IMR-90 (cell line): ENCODE data around the gene EXOC6B. TPM values are rescaled to one million over a fixed set of nuclear protein-coding genes. Genes with fewer than 3 reads are reported as not detected.

Experiments
- ATAC-seq: fragments of 200-7000 bp; cut with Tn5 transposase; 2 replicates; pipeline ENCODE4 v1.9.1; 2020; ENCODE audit warnings: low read depth, mild to moderate bottlenecking, moderate library complexity
- BruUV-seq: library from RNA; stranded (reverse); fragments of 400-500 nt; replicated peaks from 2 replicates; lab custom pipeline; 2021; lab: Mats Ljungman, UMichigan
- CTCF ChIA-PET: fragments of 300-600 bp; formaldehyde crosslinking; extraction: SDS; loops from one replicate; lab custom pipeline; 2021; ENCODE audit warnings: antibody characterized with exemption; lab: Yijun Ruan, JAX
- POLR2A ChIA-PET: fragments of 300-600 bp; sonication (Branson Sonifier 250); formaldehyde crosslinking; loops from one replicate; lab custom pipeline; 2022; ENCODE audit warnings: antibody characterized with exemption; ENCODE audit not compliant: unreplicated experiment; lab: Charles Lee
- DNase-seq: peaks from one replicate; pipeline ENCODE4 v3.0.0; 2013
- H2AFZ ChIP-seq: replicated peaks from 2 replicates; pipeline ENCODE3; 2013; ENCODE audit warnings: low read length, mild to moderate bottlenecking; ENCODE audit not compliant: poor library complexity
- H2AK5ac ChIP-seq: 2 replicates; pipeline ENCODE4 v1.6.1; 2013; ENCODE audit warnings: low read depth, low read length, inconsistent platforms
- H2AK9ac ChIP-seq: replicated peaks from 2 replicates; pipeline ENCODE3; 2013; ENCODE audit warnings: mild to moderate bottlenecking, low read depth, low read length, moderate library complexity; ENCODE audit not compliant: poor library complexity
- H2BK120ac ChIP-seq: 2 replicates; pipeline ENCODE4 v1.6.1; 2013; ENCODE audit warnings: low read depth, low read length, inconsistent platforms
- H2BK15ac ChIP-seq: 3 replicates; pipeline ENCODE4 v1.6.1; 2013; ENCODE audit warnings: low read depth, low read length, inconsistent platforms
- H2BK20ac ChIP-seq: 2 replicates; pipeline ENCODE4 v1.6.1; 2013; ENCODE audit warnings: low read depth, mild to moderate bottlenecking, inconsistent platforms, low read length, moderate library complexity
- H2BK5ac ChIP-seq: 2 replicates; pipeline ENCODE4 v1.6.1; 2013; ENCODE audit warnings: mild to moderate bottlenecking, low read depth, low read length, inconsistent platforms; ENCODE audit not compliant: poor library complexity, severe bottlenecking
- H3K14ac ChIP-seq: replicated peaks from 2 replicates; pipeline ENCODE4 v1.6.1; 2013; ENCODE audit warnings: low read depth, low read length, inconsistent platforms
- H3K18ac ChIP-seq: 2 replicates; pipeline ENCODE4 v1.6.1; 2013; ENCODE audit warnings: low read depth, low read length, control low read depth
- H3K23ac ChIP-seq: 2 replicates; pipeline ENCODE4 v1.6.1; 2013; ENCODE audit warnings: low read depth, low read length, inconsistent platforms
- H3K27ac ChIP-seq: 2 replicates; pipeline ENCODE4 v1.5.1; 2013; ENCODE audit warnings: mild to moderate bottlenecking, control low read depth, low read length; ENCODE audit not compliant: insufficient read depth
- H3K27me3 ChIP-seq: 2 replicates; pipeline ENCODE4 v1.6.1; 2013; ENCODE audit warnings: low read length; ENCODE audit not compliant: control insufficient read depth, insufficient read depth
- H3K36me3 ChIP-seq: 2 replicates; pipeline ENCODE4 v1.6.1; 2013; ENCODE audit warnings: low read length, mixed read lengths; ENCODE audit not compliant: control insufficient read depth, insufficient read depth
- H3K4ac ChIP-seq: 2 replicates; pipeline ENCODE4 v1.6.1; 2013; ENCODE audit warnings: low read depth, low read length, inconsistent platforms
- H3K4me1 ChIP-seq: 2 replicates; pipeline ENCODE4 v1.6.1; 2013; ENCODE audit warnings: low read length, mixed read lengths; ENCODE audit not compliant: control insufficient read depth, insufficient read depth
- H3K4me2 ChIP-seq: 2 replicates; pipeline ENCODE4 v1.6.1; 2013; ENCODE audit warnings: low read depth, mild to moderate bottlenecking, control low read depth, low read length, moderate library complexity
- H3K4me3 ChIP-seq: 2 replicates; pipeline ENCODE4 v1.5.1; 2013; ENCODE audit warnings: low read depth, mild to moderate bottlenecking, control low read depth, low read length, moderate library complexity; ENCODE audit not compliant: insufficient read depth
- H3K56ac ChIP-seq: 2 replicates; pipeline ENCODE4 v1.6.1; 2013; ENCODE audit warnings: low read length, inconsistent platforms; ENCODE audit not compliant: insufficient read depth; ENCODE audit errors: extremely low read depth
- H3K79me1 ChIP-seq, 2 experiments: 2 replicates each; pipeline ENCODE4 v1.6.1; 2013; ENCODE audit warnings: low read length in 2 of 2, inconsistent platforms in 1 of 2, low read depth in 1 of 2
- H3K9ac ChIP-seq: 2 replicates; pipeline ENCODE4 v1.6.1; 2013; ENCODE audit warnings: low read depth, low read length, control low read depth
- H3K9me1 ChIP-seq: 2 replicates; pipeline ENCODE4 v1.6.1; 2013; ENCODE audit warnings: low read length, inconsistent platforms; ENCODE audit not compliant: insufficient read depth
- H3K9me3 ChIP-seq: 2 replicates; pipeline ENCODE4 v1.6.1; 2013; ENCODE audit warnings: low read length; ENCODE audit not compliant: control insufficient read depth, insufficient read depth
- H4K20me1 ChIP-seq: 2 replicates; pipeline ENCODE4 v1.6.1; 2013; ENCODE audit warnings: low read length, inconsistent platforms; ENCODE audit not compliant: insufficient read depth
- H4K5ac ChIP-seq: 2 replicates; pipeline ENCODE4 v1.6.1; 2013; ENCODE audit warnings: mild to moderate bottlenecking, low read depth, low read length, control low read depth
- H4K8ac ChIP-seq, 2 experiments: 2 replicates each; pipeline ENCODE4 v1.6.1; 2013; ENCODE audit warnings: low read depth in 2 of 2, low read length in 2 of 2, control low read depth in 1 of 2, inconsistent platforms in 1 of 2
- H4K91ac ChIP-seq: 2 replicates; pipeline ENCODE4 v1.6.1; 2013; ENCODE audit warnings: low read depth, low read length, inconsistent platforms; ENCODE audit not compliant: insufficient read depth
- BHLHE40 ChIP-seq: fragments of 150-350 bp; IDR thresholded peaks from 2 replicates; pipeline ENCODE4 v1.6.1; 2016; ENCODE audit warnings: mild to moderate bottlenecking, low read depth, low read length
- CEBPB ChIP-seq: IDR thresholded peaks from 2 replicates; pipeline ENCODE4 v1.6.1; 2012; ENCODE audit warnings: low read depth, low read length, improper control_type of control experiment
- CHD1 ChIP-seq: IDR thresholded peaks from 2 replicates; pipeline ENCODE4 v1.6.1; 2012; ENCODE audit warnings: low read depth, low read length, improper control_type of control experiment
- CTCF ChIP-seq: conservative IDR thresholded peaks from 2 replicates; pipeline ENCODE4 v1.5.1; 2012; ENCODE audit warnings: mild to moderate bottlenecking, low read depth, low read length, improper control_type of control experiment
- ELK1 ChIP-seq: fragments of 150-350 bp; IDR thresholded peaks from 2 replicates; pipeline ENCODE4 v1.6.1; 2016; ENCODE audit warnings: low read depth, mild to moderate bottlenecking, low read length, moderate library complexity, borderline replicate concordance
- FOS ChIP-seq: fragments of 150-350 bp; IDR thresholded peaks from 2 replicates; pipeline ENCODE4 v1.6.1; 2016; ENCODE audit warnings: low read depth, low read length
- MAFK ChIP-seq: IDR thresholded peaks from 2 replicates; pipeline ENCODE4 v1.6.1; 2012; ENCODE audit warnings: low read depth, low read length, improper control_type of control experiment
- MAZ ChIP-seq: IDR thresholded peaks from 2 replicates; pipeline ENCODE4 v1.6.1; 2012; ENCODE audit warnings: low read depth, mild to moderate bottlenecking, low read length, improper control_type of control experiment, moderate library complexity, borderline replicate concordance
- MXI1 ChIP-seq: IDR thresholded peaks from 2 replicates; pipeline ENCODE4 v1.6.1; 2012; ENCODE audit warnings: low read depth, mild to moderate bottlenecking, low read length, moderate library complexity, borderline replicate concordance
- NFE2L2 ChIP-seq: fragments of 150-350 bp; IDR thresholded peaks from 2 replicates; pipeline ENCODE4 v1.6.1; 2016; ENCODE audit warnings: low read depth, mild to moderate bottlenecking, low read length
- POLR2A ChIP-seq: IDR thresholded peaks from 2 replicates; pipeline ENCODE4 v1.6.1; 2012; ENCODE audit warnings: mild to moderate bottlenecking, low read depth, low read length
- RAD21 ChIP-seq: IDR thresholded peaks from 2 replicates; pipeline ENCODE4 v1.6.1; 2012; ENCODE audit warnings: low read length, improper control_type of control experiment
- RCOR1 ChIP-seq: IDR thresholded peaks from 2 replicates; pipeline ENCODE4 v1.6.1; 2012; ENCODE audit warnings: mild to moderate bottlenecking, low read length, improper control_type of control experiment; ENCODE audit not compliant: insufficient replicate concordance
- RFX5 ChIP-seq: IDR thresholded peaks from 2 replicates; pipeline ENCODE4 v1.8.0; 2012; ENCODE audit warnings: low read depth, mild to moderate bottlenecking, low read length, moderate library complexity
- SMC3 ChIP-seq: fragments of 150-350 bp; IDR thresholded peaks from 2 replicates; pipeline ENCODE4 v1.6.1; 2016; ENCODE audit warnings: low read depth, mild to moderate bottlenecking, antibody characterized with exemption, low read length, moderate library complexity
- WGBS, 2 experiments: methylation state at CpG; one replicate each; pipeline versions ENCODE4 v1.1.5 to v1.1.7; 2013; ENCODE audit warnings: missing lambda C conversion rate in 2 of 2; ENCODE audit not compliant: insufficient read length in 1 of 2; ENCODE audit errors: extremely low coverage in 2 of 2; 5-methylcytosine and 5-hydroxymethylcytosine counted together
- dilution Hi-C: fragments of 300-500 bp; cut with HindIII; formaldehyde crosslinking; loops from one replicate; pipeline ENCODE4 v1.14.3; 2018; ENCODE audit warnings: low sequenced_read_pairs; ENCODE audit not compliant: unreplicated experiment
- in situ Hi-C: fragments of 300-500 bp; cut with MboI; formaldehyde crosslinking; loops from 3 replicates; pipeline ENCODE4 v1.14.3; 2019; ENCODE audit warnings: low sequenced_read_pairs, inconsistent platforms, mixed read lengths
- intact Hi-C: fragments of 100-400 bp; cut with micrococcal nuclease; formaldehyde crosslinking; loops from 2 replicates; pipeline ENCODE4 v1.10.0; 2022
- polyA plus RNA-seq, 3 experiments: library from polyadenylated mRNA; depleted of rRNA; stranded (reverse); fragments of >200 nt; gene quantifications; 2 replicates each; pipeline ENCODE4 v1.2.3, GENCODE V29; 2012; ENCODE audit warnings: low replicate concordance in 1 of 3
- total RNA-seq: library from RNA; depleted of rRNA; stranded (reverse); fragments of >200 nt; gene quantifications from 2 replicates; pipeline ENCODE4 v1.2.3, GENCODE V29; 2012
- TF ChIP-seq, protein P1 (sequence below): fragments of 150-350 bp; IDR thresholded peaks from 2 replicates; pipeline ENCODE4 v1.6.1; 2017; ENCODE audit warnings: mild to moderate bottlenecking, antibody characterized with exemption, low read length, low read depth

The EXOC6B gene
- total and polyA plus RNA-seq, 2 of the 4 experiments (the other 2 are of a cell fraction): 10.2 to 29.4 TPM

DNA sequence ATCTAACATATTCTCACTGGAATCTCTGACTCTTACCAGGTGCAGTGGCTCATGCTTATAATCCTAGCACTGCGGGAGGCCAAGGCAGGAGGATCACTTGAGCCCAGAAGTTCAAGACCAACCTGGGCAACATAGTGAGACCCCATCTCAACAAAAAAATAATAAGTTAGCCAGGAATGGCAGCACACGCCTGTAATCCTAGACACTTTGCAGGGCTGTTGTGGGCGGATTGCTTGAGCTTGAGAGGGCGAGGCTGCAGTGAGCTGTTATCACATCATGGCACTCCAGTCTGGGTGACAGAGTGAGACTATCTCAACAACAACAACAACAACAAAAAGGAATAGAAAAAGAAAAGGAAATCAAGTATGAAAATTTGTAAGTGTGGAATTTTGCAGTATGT, 371.6 kb downstream of the EXOC6B start:
- no peaks in the 10 kb centered on the region for H3K79me1 ChIP-seq
- H2BK15ac ChIP-seq: no peak overlapping the region
- H3K4me3 ChIP-seq: no peak overlapping the region
- no peak overlapping the region for H4K5ac ChIP-seq
- no peaks in the 10 kb centered on the region for H3K4me1 ChIP-seq
- no peak overlapping the region for H2AFZ ChIP-seq
- no TSS peak for BruUV-seq
- H2AK5ac ChIP-seq: no peak overlapping the region
- in situ Hi-C loops (no loop called here), dilution Hi-C loops (no loop called here), intact Hi-C loops (no loop called here)
- no peak overlapping the region for H3K4ac ChIP-seq
- H4K8ac ChIP-seq: no peak overlapping the region
- ChIA-PET POLR2A (no interaction called here), CTCF (no interaction called here)
- no peaks in the 10 kb centered on the region for H3K9me3 ChIP-seq
- H4K20me1 ChIP-seq: no peaks in the 10 kb centered on the region
- no peak overlapping the region for H3K4me2 ChIP-seq
- no peak overlapping the region for H3K56ac ChIP-seq
- H3K9ac ChIP-seq: no peak overlapping the region
- WGBS, 2 experiments: no CpG with 5 or more reads among the region's 4 CpGs
- H3K27ac ChIP-seq: no peak overlapping the region
- TF ChIP-seq MXI1 (no peak), NFE2L2 (no peak), RFX5 (no peak), CHD1 (no peak), MAZ (no peak), POLR2A (no peak), SMC3 (no peak), FOS (no peak), RCOR1 (no peak), BHLHE40 (no peak), MAFK (no peak), CEBPB (no peak), CTCF (no peak), ELK1 (no peak), RAD21 (no peak)
- TF ChIP-seq, protein P1, sequence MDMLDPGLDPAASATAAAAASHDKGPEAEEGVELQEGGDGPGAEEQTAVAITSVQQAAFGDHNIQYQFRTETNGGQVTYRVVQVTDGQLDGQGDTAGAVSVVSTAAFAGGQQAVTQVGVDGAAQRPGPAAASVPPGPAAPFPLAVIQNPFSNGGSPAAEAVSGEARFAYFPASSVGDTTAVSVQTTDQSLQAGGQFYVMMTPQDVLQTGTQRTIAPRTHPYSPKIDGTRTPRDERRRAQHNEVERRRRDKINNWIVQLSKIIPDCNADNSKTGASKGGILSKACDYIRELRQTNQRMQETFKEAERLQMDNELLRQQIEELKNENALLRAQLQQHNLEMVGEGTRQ: no peak
- H3K27me3 ChIP-seq: no peaks in the 10 kb centered on the region
- H2BK5ac ChIP-seq: no peak overlapping the region
- no peak overlapping the region for H2BK20ac ChIP-seq
- H3K36me3 ChIP-seq: no peaks in the 10 kb centered on the region
- DNase-seq (no peak), ATAC-seq (no peak)
- H2BK120ac ChIP-seq: no peak overlapping the region
- H3K9me1 ChIP-seq: no peaks in the 10 kb centered on the region
- no peak overlapping the region for H3K18ac ChIP-seq
- H4K91ac ChIP-seq: no peak overlapping the region
- no peak overlapping the region for H3K23ac ChIP-seq
- H2AK9ac ChIP-seq: no peak overlapping the region
- no peak overlapping the region for H3K14ac ChIP-seq
